Measurements from ENCODE around the gene SSNA1.

The SSNA1 gene

DNA sequence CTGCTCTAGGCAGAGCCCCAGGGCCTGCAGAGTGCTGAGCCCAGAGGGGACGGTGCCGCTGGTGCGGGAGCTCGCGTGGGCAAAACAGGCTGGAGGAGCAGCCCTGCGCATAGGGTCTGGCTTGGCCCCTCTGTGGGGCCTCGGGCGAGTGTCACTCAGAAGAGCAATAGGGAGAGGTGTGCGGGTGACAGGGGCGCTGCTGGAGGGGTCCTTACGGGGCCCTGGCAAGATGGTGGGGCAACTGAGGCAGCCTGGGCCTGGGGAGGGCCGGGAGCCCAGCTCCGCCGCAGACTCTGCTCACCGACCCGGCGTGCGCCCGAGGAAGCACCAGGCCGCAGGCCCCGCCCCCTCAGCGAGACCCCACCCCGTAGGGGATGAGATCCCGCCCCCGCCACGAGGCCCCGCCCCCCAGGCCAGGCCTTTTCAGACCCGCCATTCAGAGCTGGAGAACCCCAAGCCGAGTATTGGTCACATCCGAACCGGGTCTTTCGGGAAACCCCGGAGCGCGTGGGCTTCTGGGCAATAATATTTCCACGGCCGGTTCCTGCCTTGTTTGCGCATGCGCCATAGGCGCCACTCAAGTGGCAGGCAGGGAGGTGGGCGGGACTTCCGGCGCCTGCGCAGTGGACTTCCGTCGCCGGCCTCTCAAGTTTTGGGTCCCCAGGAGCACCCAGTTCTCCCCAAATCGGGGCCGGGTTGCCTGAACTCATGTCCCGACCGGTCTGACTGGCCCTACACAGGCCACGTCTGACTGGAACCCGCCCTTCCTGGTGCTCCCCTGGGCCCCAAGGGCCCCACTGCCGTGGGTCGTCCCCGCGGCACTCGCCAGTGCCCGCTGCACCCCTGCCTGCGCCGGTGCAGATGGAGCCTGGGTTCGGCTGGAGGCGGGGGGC, 34.8 kb downstream of the SSNA1 start:
- TF ChIP-seq ZNF274 (IDR thresholded peaks at IDR 0.05; ENCODE audit: low read depth, low read length), result no peak
- TF ChIP-seq SUZ12 (IDR thresholded peaks at IDR 0.05; ENCODE audit: extremely low read depth, insufficient read depth, insufficient read length), result no peak
- no peak for TF ChIP-seq YY1 (IDR thresholded peaks at IDR 0.05; ENCODE audit: insufficient read depth, insufficient read length)
- Histone ChIP-seq H3K9ac (ENCODE audit: insufficient read length, low read depth) (peak overlapping the region; percentile 96), H3K9me3 (ENCODE audit: insufficient read depth, low read length) (no peaks in the 10 kb centered on the region), H3K4me1 (ENCODE audit: insufficient read depth, insufficient read length) (peaks cover 36% of the 10 kb centered on the region), H3K36me3 (ENCODE audit: insufficient read depth, insufficient read length, low read length) (peaks cover 13% of the 10 kb centered on the region), H3K4me3 (ENCODE audit: insufficient read length, low read depth) (peak overlapping the region; percentile 90), H3K27me3 (ENCODE audit: insufficient read depth, insufficient read length) (peaks cover 13% of the 10 kb centered on the region)
- DNase-seq (ENCODE audit: low read depth, low spot score), result peak; percentile 95

- Histone ChIP-seq H3K9ac (ENCODE audit: insufficient read length, low read depth) (peak within 1 kb of the TSS; percentile 96), H3K36me3 (ENCODE audit: insufficient read depth, insufficient read length, low read length) (no peaks in the 10 kb centered on the region), H3K9me3 (ENCODE audit: insufficient read depth, low read length) (no peaks in the 10 kb centered on the region), H3K4me1 (ENCODE audit: insufficient read depth, insufficient read length) (peaks cover 39% of the 10 kb centered on the region), H3K4me3 (ENCODE audit: insufficient read length, low read depth) (peak within 1 kb of the TSS; percentile 90), H3K27me3 (ENCODE audit: insufficient read depth, insufficient read length) (peaks cover 13% of the 10 kb centered on the region)
- TF ChIP-seq ZNF274 (IDR thresholded peaks at IDR 0.05; ENCODE audit: low read depth, low read length), result no peak
- TF ChIP-seq SUZ12 (IDR thresholded peaks at IDR 0.05; ENCODE audit: extremely low read depth, insufficient read depth, insufficient read length), result no peak
- no peak for TF ChIP-seq YY1 (IDR thresholded peaks at IDR 0.05; ENCODE audit: insufficient read depth, insufficient read length)
- no peak for DNase-seq (ENCODE audit: low read depth, low spot score)
Observed at GRCh38 chr9:137224830-137225694, 36.6 kb downstream of the SSNA1 start, which contains the start of gene CYSRT1. Gene CYSRT1 (plus strand): TSS chr9:137225174. CDS start chr9:137225622, 448 bp downstream.

DNA sequence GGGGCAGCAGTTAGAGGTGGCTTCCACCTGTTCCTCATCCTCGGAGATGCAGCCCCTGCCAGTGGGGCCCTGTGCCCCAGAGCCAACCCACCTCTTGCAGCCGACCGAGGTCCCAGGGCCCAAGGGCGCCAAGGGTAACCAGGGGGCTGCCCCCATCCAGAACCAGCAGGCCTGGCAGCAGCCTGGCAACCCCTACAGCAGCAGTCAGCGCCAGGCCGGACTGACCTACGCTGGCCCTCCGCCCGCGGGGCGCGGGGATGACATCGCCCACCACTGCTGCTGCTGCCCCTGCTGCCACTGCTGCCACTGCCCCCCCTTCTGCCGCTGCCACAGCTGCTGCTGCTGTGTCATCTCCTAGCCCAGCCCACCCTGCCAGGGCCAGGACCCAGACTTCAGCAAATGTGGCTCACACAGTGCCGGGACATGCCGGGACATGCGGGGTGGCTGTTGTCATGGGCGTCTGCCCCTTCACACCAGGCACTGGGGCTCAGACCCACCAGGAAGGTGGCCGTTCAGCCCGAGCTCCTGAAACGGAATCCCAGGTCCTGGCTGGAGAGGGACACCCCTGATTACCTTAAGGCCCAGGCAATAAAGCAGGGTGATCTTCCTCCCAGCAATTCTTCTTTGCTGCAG, 37.3 kb downstream of the SSNA1 start:
- H3K9ac ChIP-seq (ENCODE audit: insufficient read length, low read depth), result peak overlapping the region; percentile 67
- DNase-seq (ENCODE audit: low read depth, low spot score), result no peak
- H3K36me3 ChIP-seq (ENCODE audit: insufficient read depth, insufficient read length, low read length), result no peaks in the 10 kb centered on the region
- peaks cover 13% of the 10 kb centered on the region for H3K27me3 ChIP-seq (ENCODE audit: insufficient read depth, insufficient read length)
- H3K4me3 ChIP-seq (ENCODE audit: insufficient read length, low read depth), result no peak overlapping the region
- no peaks in the 10 kb centered on the region for H3K9me3 ChIP-seq (ENCODE audit: insufficient read depth, low read length)
- TF ChIP-seq SUZ12 (IDR thresholded peaks at IDR 0.05; ENCODE audit: extremely low read depth, insufficient read depth, insufficient read length) (no peak), YY1 (IDR thresholded peaks at IDR 0.05; ENCODE audit: insufficient read depth, insufficient read length) (no peak), ZNF274 (IDR thresholded peaks at IDR 0.05; ENCODE audit: low read depth, low read length) (no peak)
- H3K4me1 ChIP-seq (ENCODE audit: insufficient read depth, insufficient read length), result peaks cover 40% of the 10 kb centered on the region

DNA sequence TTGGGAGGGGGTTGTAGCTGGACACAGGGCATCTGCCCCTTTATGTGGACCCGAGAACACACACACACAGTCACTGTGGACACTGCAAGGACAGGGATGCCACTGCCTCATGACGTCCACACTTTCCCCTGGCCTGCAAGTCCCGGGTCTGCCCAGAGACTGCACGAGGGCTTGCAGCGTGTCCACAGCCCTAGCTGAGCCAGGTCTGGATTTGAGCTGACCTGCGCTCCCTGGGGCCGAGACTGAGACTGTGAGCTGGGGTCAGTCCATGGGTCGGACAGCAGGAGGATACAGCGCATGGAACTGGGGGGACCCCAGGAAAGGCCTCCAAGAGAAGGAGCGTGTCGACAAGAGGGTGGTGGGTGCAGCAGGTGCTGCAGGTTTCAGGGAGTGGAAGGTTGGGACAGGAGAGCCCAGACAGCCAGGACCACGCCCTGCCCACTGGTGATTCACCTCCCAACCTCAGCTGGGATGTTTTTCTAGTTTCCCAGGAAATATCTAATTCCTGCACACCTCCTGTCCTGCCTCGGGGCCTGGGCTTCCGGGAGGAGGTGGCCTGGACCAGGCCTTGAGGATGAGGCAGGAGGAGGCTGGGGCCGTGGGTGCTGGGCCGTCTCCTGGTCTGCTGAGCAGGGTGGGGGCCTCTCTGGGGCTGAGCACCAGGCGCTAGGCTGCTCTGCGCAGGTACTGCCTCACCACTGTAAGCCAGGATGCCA, 38.0 kb downstream of the SSNA1 start:
- Histone ChIP-seq H3K9ac (ENCODE audit: insufficient read length, low read depth) (peak overlapping the region; percentile 65), H3K27me3 (ENCODE audit: insufficient read depth, insufficient read length) (peaks cover 12% of the 10 kb centered on the region), H3K4me3 (ENCODE audit: insufficient read length, low read depth) (no peak overlapping the region), H3K4me1 (ENCODE audit: insufficient read depth, insufficient read length) (peaks cover 40% of the 10 kb centered on the region), H3K9me3 (ENCODE audit: insufficient read depth, low read length) (no peaks in the 10 kb centered on the region), H3K36me3 (ENCODE audit: insufficient read depth, insufficient read length, low read length) (no peaks in the 10 kb centered on the region)
- DNase-seq (ENCODE audit: low read depth, low spot score), result no peak
- no peak for TF ChIP-seq SUZ12 (IDR thresholded peaks at IDR 0.05; ENCODE audit: extremely low read depth, insufficient read depth, insufficient read length)
- no peak for TF ChIP-seq ZNF274 (IDR thresholded peaks at IDR 0.05; ENCODE audit: low read depth, low read length)
- no peak for TF ChIP-seq YY1 (IDR thresholded peaks at IDR 0.05; ENCODE audit: insufficient read depth, insufficient read length)

GRCh38 chr9:137227054-137227852, 38.8 kb downstream of the SSNA1 start, which contains the start of gene RNF224:
Gene RNF224 (plus strand): TSS chr9:137227502. CDS start chr9:137228336, 834 bp downstream.
- TF ChIP-seq SUZ12 (IDR thresholded peaks at IDR 0.05; ENCODE audit: extremely low read depth, insufficient read depth, insufficient read length), result no peak
- TF ChIP-seq ZNF274 (IDR thresholded peaks at IDR 0.05; ENCODE audit: low read depth, low read length), result no peak
- TF ChIP-seq YY1 (IDR thresholded peaks at IDR 0.05; ENCODE audit: insufficient read depth, insufficient read length), result no peak
- peak; percentile 59 for DNase-seq (ENCODE audit: low read depth, low spot score)
- Histone ChIP-seq H3K9me3 (ENCODE audit: insufficient read depth, low read length) (no peaks in the 10 kb centered on the region), H3K4me1 (ENCODE audit: insufficient read depth, insufficient read length) (peaks cover 40% of the 10 kb centered on the region), H3K27me3 (ENCODE audit: insufficient read depth, insufficient read length) (peaks cover 9% of the 10 kb centered on the region), H3K9ac (ENCODE audit: insufficient read length, low read depth) (peak within 1 kb of the TSS; percentile 65), H3K36me3 (ENCODE audit: insufficient read depth, insufficient read length, low read length) (no peaks in the 10 kb centered on the region), H3K4me3 (ENCODE audit: insufficient read length, low read depth) (no peak within 1 kb of the TSS)
